Natural killer cell treated with Interleukin-12 subunit alpha and Interleukin-12 subunit beta and Interleukin-15 and Interleukin-18, amount 100 ng/mL, for 72 hours (primary cell): ENCODE measurements around the gene SNW1. TPM values are rescaled to one million over a fixed set of nuclear protein-coding genes. Genes with fewer than 3 reads are reported as not detected.
"Not testable (repeated sequence)": the region's sequence is repeated elsewhere in the genome, so short reads cannot be mapped to it uniquely, and the experiment has no call there.

ENCODE experiments used
- ATAC-seq, 2 donors: fragments of 150-1000 bp; cut with Tn5 transposase in 1 of 2; sonication (Bioruptor Pico), chemical (Tn5 transposase) in 1 of 2; 2 replicates each; pipeline ENCODE4 v1.10.0; 2021
- DNase-seq: peaks from one replicate; pipeline ENCODE4 v3.0.0; 2022; ENCODE audit warnings: low spot score
- H3K27ac Mint-ChIP-seq, 2 donors: 1 replicate in 1 of 2; 2 replicates in 1 of 2; pipeline ENCODE4 v1.8.0; 2022; ENCODE audit warnings: mixed read lengths in 2 of 2, mild to moderate bottlenecking in 1 of 2, moderate library complexity in 1 of 2
- H3K27me3 Mint-ChIP-seq, 2 donors: 1 replicate in 1 of 2; 2 replicates in 1 of 2; pipeline ENCODE4 v1.8.0; 2022; ENCODE audit warnings: mixed read lengths in 2 of 2
- H3K36me3 Mint-ChIP-seq: one replicate; pipeline ENCODE4 v1.8.0; 2022; ENCODE audit warnings: mixed read lengths
- H3K4me1 Mint-ChIP-seq, 2 donors: 1 replicate in 1 of 2; 2 replicates in 1 of 2; pipeline ENCODE4 v1.8.0; 2022; ENCODE audit warnings: low read depth in 2 of 2, mixed read lengths in 2 of 2, mild to moderate bottlenecking in 1 of 2
- H3K4me3 Mint-ChIP-seq: one replicate; pipeline ENCODE4 v1.8.0; 2022; ENCODE audit warnings: mixed read lengths
- H3K9me3 Mint-ChIP-seq: 2 replicates; pipeline ENCODE4 v1.8.0; 2022; ENCODE audit warnings: mixed read lengths
- total RNA-seq, 2 donors: library from RNA; stranded (reverse); gene quantifications; one replicate each; pipeline ENCODE4 v1.2.3, GENCODE V29; 2022

SNW1 gene
- total RNA-seq, 2 donors from 2014 or later = 82.4 to 109 TPM

DNA sequence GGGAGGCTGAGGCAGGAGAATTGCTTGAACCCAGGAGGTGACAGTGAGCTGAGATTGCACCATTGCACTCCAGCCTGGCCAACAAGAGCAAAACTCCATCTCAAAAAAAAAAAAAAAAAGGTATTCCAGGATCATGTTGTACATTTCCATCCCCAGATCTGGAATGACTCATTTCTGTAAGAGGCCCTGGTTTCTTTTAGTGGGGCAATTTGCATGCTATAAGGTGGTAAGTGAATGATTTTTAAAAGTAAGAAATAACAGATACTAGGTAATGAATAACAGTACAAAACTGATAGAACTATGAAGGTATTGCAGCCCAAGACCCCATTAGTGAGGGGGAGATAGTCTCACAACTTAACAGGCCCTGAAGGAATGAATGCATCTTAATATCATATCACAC, 21.2 kb upstream of the SNW1 start:
- ATAC-seq = no peak

DNA sequence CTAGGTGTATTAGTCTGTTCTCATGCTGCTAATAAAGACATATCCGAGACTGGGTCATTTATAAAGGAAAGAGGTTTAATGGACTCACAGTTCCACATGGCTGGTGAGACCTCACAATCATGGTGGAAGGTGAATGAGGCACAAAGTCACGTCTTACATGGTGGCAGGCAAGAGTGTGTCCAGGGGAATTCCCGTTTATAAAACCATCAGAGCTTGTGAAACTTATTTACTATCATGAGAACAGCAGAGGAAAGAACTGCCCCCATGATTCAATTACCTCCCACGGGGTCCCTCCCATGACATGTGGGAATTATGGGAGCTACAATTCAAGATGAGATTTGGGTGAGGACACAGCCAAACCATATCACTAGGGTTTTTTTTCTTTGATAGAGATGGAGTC, 13.0 kb upstream of the SNW1 start:
- H3K36me3 Mint-ChIP-seq, DNase-seq, H3K4me1 Mint-ChIP-seq, H3K4me3 Mint-ChIP-seq, H3K27me3 Mint-ChIP-seq, H3K27ac Mint-ChIP-seq, ATAC-seq, H3K9me3 Mint-ChIP-seq: not testable (repeated sequence)

More for the DNA sequence above, 21.2 kb upstream of the SNW1 start:
- Mint-ChIP-seq H3K4me3 (no peak overlapping the region), H3K36me3 (no peaks in the 10 kb centered on the region), H3K27me3 (no peaks in the 10 kb centered on the region), H3K27ac (no peak overlapping the region), H3K9me3 (no peaks in the 10 kb centered on the region), H3K4me1 (no peaks in the 10 kb centered on the region)
- no peak for DNase-seq

DNA sequence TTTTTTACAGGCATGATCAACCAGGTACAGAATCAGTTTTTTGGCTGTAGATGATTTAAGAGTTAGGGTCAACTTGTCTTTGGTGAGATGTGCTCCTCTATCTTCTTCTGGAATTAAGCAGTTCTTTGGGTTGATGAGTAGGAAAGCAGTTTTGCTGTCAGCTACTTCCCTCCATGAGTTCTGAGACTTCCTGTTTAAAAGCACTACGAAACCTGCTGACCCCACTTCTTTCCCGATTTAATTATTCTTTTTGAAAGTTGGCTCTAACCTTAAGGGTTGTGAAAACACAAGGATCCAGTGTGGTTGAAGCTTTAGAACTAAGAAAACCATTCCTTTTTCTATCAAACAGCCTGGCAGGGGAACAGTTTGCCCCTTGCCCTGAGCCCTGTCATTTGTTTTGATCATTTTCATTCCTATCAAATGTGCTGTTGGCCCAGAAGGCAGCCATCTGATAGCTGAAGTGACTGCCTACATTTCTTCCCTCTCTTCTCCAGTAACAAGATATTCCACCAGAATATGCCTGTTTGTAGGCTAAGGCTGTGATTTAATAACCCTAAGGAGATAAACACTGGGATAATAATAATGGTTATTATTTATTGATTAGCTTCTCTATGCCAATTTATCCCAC, 7.6 kb upstream of the SNW1 start:
- not testable (repeated sequence) for ATAC-seq, H3K4me1 Mint-ChIP-seq, H3K9me3 Mint-ChIP-seq, DNase-seq, H3K27me3 Mint-ChIP-seq, H3K36me3 Mint-ChIP-seq, H3K27ac Mint-ChIP-seq, H3K4me3 Mint-ChIP-seq

DNA sequence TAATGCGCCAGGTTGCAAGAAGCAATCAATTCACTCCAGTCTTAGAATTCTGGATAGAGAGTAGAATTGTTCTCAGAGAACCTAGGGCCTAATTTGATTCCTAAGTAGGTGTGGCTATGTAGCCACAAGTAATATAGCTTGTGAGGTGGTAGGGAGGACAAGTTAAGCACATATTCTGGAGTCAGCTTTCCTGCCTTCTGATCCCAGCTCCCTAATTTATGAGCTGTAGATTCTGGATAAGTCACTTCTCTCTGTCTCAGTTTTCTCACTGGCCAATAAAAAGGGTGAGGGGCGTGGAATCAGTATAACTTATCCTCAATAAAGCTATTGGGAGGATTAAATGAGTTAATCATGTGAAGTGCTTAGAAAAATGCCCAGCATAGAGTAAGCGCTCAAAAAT, 3.0 kb upstream of the SNW1 start:
- DNase-seq (no peak), ATAC-seq (no peak)
- Mint-ChIP-seq H3K27ac (no peak overlapping the region), H3K9me3 (no peaks in the 10 kb centered on the region), H3K36me3 (peaks cover 4% of the 10 kb centered on the region), H3K27me3 (no peaks in the 10 kb centered on the region), H3K4me3 (no peak overlapping the region), H3K4me1 (peaks cover 10 to 13% of the 10 kb centered on the region in 2 donors)

DNA sequence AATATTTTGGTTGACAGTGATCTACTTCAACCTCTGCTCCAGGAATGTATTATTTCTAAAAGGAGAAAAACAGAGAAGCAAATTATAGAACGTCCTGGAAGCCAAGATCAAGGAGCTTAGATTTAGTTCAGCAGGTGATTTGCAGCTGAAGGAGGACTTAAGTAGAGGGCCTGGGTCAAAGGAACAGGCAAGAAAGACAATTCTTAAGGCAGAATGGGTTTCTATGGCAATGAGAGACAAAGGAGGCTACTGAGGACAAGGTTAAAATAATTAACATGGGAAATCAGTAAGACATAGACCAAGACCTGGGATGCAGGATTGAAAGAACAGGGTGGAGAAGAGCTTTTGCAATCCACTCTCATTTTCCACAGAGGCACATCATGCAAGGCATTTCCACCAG, 2.4 kb upstream of the SNW1 start:
- no peaks in the 10 kb centered on the region for H3K27me3 Mint-ChIP-seq
- ATAC-seq (no peak), DNase-seq (no peak)
- H3K9me3 Mint-ChIP-seq = no peaks in the 10 kb centered on the region
- H3K4me3 Mint-ChIP-seq = no peak overlapping the region
- no peak overlapping the region for H3K27ac Mint-ChIP-seq
- peaks cover 17 to 20% of the 10 kb centered on the region in 2 donors for H3K4me1 Mint-ChIP-seq
- peaks cover 11% of the 10 kb centered on the region for H3K36me3 Mint-ChIP-seq

DNA sequence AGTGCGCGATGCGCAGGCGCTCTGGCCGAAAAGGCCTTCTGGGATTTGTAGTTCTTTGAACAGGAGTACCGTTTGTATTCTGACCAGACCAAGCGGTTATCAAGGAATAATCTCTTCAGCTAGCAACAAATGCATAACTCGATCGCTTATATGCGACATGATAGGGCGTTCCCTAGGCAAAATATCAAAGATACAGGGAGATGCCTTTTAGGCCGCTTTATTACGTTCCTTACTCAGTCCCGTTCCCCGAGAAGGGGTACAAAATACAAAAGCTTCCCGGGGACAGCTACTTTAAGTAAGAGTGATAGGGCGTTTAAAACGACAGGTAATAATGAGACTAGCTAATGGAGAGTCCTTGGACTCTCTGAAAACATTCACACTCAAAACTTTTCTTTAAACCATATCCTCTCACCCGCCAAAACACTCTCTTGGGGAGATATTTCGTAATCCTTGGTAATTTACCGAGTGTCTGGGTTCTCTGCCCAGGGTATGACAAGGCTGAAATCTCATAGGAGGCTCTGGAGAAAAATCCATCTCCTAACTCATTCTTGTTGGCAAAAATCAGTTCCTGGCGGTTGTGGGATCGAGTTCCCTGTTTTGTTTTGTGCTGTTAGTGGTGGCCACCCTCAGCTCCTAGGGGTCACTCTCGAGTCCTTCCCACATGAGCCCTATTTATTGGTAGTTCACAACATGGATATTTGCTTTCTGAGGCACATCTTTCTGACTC, 412 bp upstream of the SNW1 start:
- Mint-ChIP-seq H3K4me1 (peaks cover 27% of the 10 kb centered on the region in 2 donors), H3K27ac (peak overlapping the region; percentile 97 to 98), H3K36me3 (peaks cover 18% of the 10 kb centered on the region), H3K27me3 (no peaks in the 10 kb centered on the region), H3K9me3 (no peaks in the 10 kb centered on the region), H3K4me3 (peak overlapping the region; percentile 97)
- DNase-seq (no peak), ATAC-seq (peak; percentile 52 to 62)

DNA sequence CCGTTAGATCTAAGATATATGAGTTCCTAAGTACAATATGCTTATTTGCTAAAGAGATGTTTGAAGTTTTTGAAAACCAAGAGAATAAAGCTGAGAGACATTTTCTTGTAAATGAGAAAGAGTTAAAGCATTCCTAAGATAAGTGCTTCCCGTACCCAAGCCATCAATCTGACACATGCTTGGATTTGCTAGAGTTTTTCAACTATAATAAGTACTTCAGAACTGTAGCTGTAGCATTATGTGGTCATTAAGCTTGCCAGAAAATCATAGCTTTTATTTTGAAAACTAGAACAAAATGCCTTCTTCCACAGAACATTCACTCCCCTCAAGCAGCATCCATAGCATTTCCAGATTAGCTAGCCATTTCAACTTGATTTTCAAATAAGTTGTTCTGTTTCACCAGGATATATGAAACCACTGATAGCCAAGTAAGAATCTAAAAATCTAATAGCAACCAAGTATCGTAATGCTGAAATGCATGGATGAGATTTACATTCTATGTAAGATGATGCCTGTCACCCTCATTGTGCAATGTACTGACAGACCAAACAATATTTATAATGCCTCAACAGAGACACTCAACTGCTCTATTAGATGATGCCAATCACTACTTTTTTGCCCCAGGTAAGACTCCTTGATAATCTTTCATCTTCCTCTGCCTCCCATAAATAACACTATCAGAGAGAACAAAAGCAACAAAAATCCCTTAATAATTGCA, 8.0 kb downstream of the SNW1 start:
- Mint-ChIP-seq H3K4me3 (peak overlapping the region; percentile 30), H3K27ac (no peak overlapping the region), H3K36me3 (peaks cover 31% of the 10 kb centered on the region), H3K9me3 (no peaks in the 10 kb centered on the region), H3K4me1 (peaks cover 19 to 20% of the 10 kb centered on the region in 2 donors), H3K27me3 (no peaks in the 10 kb centered on the region)
- ATAC-seq (no peak), DNase-seq (no peak)

DNA sequence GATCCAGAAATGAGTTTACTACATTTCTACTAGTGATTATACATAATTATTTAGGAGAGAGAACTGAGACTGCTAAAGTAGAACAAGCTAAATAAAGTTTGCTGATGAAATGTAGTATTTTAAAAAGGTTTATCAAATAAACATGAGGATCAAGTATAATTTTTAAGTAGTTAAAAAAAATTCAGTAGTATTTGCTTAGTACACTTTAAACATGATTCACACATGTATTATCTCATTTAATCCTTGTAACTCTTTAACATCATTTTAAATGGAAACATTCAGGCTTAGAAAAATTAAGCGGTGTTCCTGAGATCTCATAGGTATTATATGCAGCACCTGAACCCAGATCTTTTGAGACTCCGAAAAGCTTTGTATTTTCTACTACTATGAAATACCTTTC, 8.7 kb downstream of the SNW1 start:
- ATAC-seq = no peak
- H3K27me3 Mint-ChIP-seq = no peaks in the 10 kb centered on the region
- H3K36me3 Mint-ChIP-seq = peaks cover 25% of the 10 kb centered on the region

DNA sequence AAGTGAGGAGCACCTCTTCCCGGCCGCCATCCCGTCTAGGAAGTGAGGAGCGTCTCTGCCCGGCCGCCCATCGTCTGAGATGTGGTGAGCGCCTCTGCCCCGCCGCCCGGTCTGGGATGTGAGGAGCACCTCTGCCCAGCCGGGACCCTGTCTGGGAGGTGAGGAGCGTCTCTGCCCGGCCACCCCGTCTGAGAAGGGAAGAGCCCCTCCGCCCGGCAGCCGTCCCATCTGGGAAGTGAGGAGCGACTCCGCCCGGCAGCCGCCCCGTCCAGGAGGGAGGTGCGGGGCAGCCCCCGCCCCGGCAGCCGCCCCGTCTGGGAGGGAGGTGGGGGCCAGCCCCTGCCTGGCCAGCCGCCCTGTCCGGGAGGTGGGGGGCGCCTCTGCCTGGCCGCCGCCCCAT, 13.5 kb downstream of the SNW1 start:
- H3K9me3 Mint-ChIP-seq, ATAC-seq, H3K27me3 Mint-ChIP-seq, H3K4me3 Mint-ChIP-seq, DNase-seq, H3K27ac Mint-ChIP-seq: not testable (repeated sequence)
- H3K4me1 Mint-ChIP-seq = peaks cover 12 to 19% of the 10 kb centered on the region in 2 donors
- peaks cover 28% of the 10 kb centered on the region for H3K36me3 Mint-ChIP-seq

More for the DNA sequence above, 8.7 kb downstream of the SNW1 start:
- no peak for DNase-seq
- H3K4me1 Mint-ChIP-seq = peaks cover 12 to 14% of the 10 kb centered on the region in 2 donors
- no peaks in the 10 kb centered on the region for H3K9me3 Mint-ChIP-seq
- H3K4me3 Mint-ChIP-seq = no peak overlapping the region
- no peak overlapping the region for H3K27ac Mint-ChIP-seq

DNA sequence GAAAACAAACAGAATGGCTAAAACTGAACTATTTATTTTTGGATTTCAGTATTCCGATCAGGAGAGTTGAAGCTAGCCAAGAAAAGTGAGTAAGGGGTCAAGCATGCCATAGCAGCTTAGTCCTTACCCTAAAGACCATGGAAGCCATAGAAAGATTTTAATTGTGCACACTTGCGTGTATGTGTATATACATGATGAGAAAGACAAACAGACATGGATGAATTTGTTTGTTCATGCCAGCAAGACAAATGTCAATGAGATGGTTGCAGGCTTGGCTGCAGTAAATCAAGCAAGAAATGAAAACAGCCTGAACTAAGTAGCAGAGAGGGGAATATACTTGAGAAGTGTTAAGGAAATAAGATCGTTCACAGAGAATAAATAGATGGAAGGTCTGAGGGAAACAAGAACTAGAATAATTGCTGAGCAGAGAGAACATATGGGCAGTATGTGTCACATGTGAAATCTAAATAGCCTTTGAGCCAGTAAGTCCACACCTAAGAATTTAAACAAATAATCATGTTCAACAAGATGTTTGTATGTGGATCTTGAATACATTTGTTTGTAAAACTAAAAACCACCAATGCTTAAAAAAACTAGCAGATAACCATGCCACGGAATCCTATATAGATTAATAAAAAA, 14.8 kb downstream of the SNW1 start:
- Mint-ChIP-seq H3K27ac (no peak overlapping the region), H3K4me1 (peaks cover 18 to 20% of the 10 kb centered on the region in 2 donors), H3K36me3 (peaks cover 28% of the 10 kb centered on the region), H3K27me3 (no peaks in the 10 kb centered on the region), H3K9me3 (no peaks in the 10 kb centered on the region), H3K4me3 (no peak overlapping the region)
- ATAC-seq = no peak
- no peak for DNase-seq

DNA sequence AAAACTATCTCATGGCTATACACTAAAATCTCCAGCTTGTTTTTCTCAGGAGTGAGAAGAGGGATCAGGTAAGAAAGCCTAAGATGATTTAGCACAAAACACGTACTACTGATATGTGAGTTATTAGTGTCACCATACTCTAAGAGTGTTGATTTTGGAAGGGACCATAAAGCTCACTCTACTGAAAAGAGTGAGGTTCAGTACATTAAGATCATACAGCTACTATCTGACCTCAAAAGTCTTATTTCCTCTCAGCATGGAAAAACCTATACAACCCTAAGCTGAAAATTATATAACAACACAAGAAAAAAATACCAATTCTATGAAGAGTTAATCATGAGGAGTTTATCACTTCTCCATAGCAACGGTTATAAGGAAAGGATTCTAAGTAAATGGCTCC, 19.5 kb downstream of the SNW1 start:
- Mint-ChIP-seq H3K36me3 (peaks cover 20% of the 10 kb centered on the region), H3K27ac (peak overlapping the region in 1 of 2 donors; percentile 32), H3K9me3 (no peaks in the 10 kb centered on the region), H3K27me3 (no peaks in the 10 kb centered on the region), H3K4me1 (peaks cover 17 to 23% of the 10 kb centered on the region in 2 donors), H3K4me3 (no peak overlapping the region)
- ATAC-seq (no peak), DNase-seq (no peak)

DNA sequence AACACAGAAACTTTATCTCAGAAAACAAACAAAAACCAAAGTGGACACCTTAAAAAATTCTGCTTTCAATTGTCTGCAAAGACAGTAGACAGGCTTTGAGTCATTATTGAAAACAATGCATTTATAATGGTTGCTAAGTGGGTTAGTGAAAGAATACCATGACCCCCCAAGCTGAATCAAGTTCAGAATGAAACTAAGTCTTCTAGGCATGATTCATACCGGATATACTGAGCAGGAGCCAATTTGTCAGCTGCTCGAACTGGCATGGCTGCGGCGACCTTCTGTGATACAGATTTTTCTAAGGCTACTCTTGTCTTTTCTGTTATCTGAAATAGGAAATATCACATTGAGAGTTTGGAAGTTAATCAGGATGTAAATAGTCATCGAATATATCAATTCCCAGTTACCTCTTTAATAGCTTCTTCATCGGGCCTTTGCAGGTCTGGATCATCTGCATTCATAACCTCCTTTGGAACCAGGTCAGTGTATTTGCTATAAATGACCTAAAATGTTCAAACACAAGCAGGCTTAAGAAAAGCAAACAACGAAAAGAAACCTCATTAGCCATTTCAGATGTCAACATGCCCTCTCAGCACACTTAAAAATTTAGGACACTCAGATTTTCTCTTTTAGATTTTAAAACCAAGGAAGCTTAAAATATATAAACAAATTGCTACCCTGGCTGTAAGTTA, 22.3 kb downstream of the SNW1 start:
- peaks cover 9 to 18% of the 10 kb centered on the region in 2 donors for H3K4me1 Mint-ChIP-seq
- ATAC-seq (peak in 1 of 2 donors; percentile 98), DNase-seq (no peak)
- no peaks in the 10 kb centered on the region for H3K9me3 Mint-ChIP-seq
- H3K27me3 Mint-ChIP-seq = no peaks in the 10 kb centered on the region
- peak overlapping the region; percentile 51 for H3K4me3 Mint-ChIP-seq
- H3K27ac Mint-ChIP-seq = peak overlapping the region; percentile 59 to 61
- H3K36me3 Mint-ChIP-seq = peaks cover 17% of the 10 kb centered on the region

DNA sequence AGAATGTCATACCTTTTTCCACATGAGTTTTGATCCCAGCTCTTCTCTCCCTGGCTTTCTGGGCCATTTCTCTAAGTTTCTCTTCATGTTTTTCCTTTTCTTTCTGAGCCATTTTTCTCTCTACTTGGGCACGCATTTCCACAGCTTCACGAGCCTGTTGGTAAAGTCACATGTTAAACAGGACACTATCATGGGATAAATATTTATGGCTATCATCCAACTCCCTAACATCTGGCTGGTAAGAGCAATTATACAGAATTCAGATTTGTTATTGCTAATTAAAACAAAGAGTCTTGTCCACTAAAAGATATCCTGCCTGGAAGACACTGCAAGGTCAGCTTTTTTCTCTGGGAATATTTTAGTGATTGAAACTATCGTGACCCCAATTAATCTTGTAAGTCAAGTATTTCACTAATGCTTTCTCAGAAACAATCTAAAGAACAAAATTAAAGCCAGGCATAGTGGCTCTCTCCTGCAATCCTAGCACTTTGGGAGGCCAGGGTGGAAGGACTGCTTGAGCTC, 29.9 kb downstream of the SNW1 start:
- H3K4me1 Mint-ChIP-seq = no peaks in the 10 kb centered on the region
- H3K27me3 Mint-ChIP-seq = no peaks in the 10 kb centered on the region
- ATAC-seq = no peak
- no peak overlapping the region for H3K4me3 Mint-ChIP-seq
- H3K27ac Mint-ChIP-seq = peak overlapping the region in 1 of 2 donors; percentile 5
- H3K36me3 Mint-ChIP-seq = peaks cover 41% of the 10 kb centered on the region
- H3K9me3 Mint-ChIP-seq = no peaks in the 10 kb centered on the region
- no peak for DNase-seq
